GM21737 (cell line): ENCODE measurements around the gene GPX6.
"Not testable (repeated sequence)": the region's sequence is repeated elsewhere in the genome, so short reads cannot be mapped to it uniquely, and the experiment has no call there.

Source experiments
- ATAC-seq: cut with Tn5 transposase; IDR thresholded peaks from one replicate; pipeline ENCODE4 v1.9.1; 2021; ENCODE audit warnings: mild to moderate bottlenecking, moderate library complexity; ENCODE audit not compliant: unreplicated experiment

Gene GPX6

GRCh38 chr6:28525496-28526039 is 10.0 kb upstream of the GPX6 start, which contains the start of gene GPX5:
Gene GPX5, plus strand, starts transcription at chr6:28525881. Its CDS starts 133 bp downstream, at chr6:28526014.
- no peak for ATAC-seq

- ATAC-seq: no peak
These were observed 7.6 kb upstream of the GPX6 start for GRCh38 chr6:28523241-28523622.

- ATAC-seq: no peak
These were observed 7.1 kb upstream of the GPX6 start for GRCh38 chr6:28522594-28523240.

GRCh38 chr6:28517964-28518363 is 2.4 kb upstream of the GPX6 start:
- no peak for ATAC-seq

GRCh38 chr6:28512387-28512786 is 3.2 kb downstream of the GPX6 start:
- ATAC-seq: not testable (repeated sequence)

GRCh38 chr6:28511628-28512300 is 3.8 kb downstream of the GPX6 start:
- no peak for ATAC-seq

GRCh38 chr6:28506807-28507475 is 8.7 kb downstream of the GPX6 start:
- ATAC-seq: no peak

- no peak for ATAC-seq
These were observed 9.9 kb downstream of the GPX6 start for GRCh38 chr6:28505733-28506132.

- not testable (repeated sequence) for ATAC-seq
These were observed 12.8 kb downstream of the GPX6 start for GRCh38 chr6:28502709-28503305.

- ATAC-seq: not testable (repeated sequence)
These were observed 13.5 kb downstream of the GPX6 start for GRCh38 chr6:28502136-28502535.

GRCh38 chr6:28501259-28501658 is 14.3 kb downstream of the GPX6 start:
- no peak for ATAC-seq

- no peak for ATAC-seq
These were observed 17.7 kb downstream of the GPX6 start for GRCh38 chr6:28497893-28498292.

GRCh38 chr6:28497306-28497705 is 18.3 kb downstream of the GPX6 start:
- no peak for ATAC-seq

- no peak for ATAC-seq
These were observed 19.4 kb downstream of the GPX6 start for GRCh38 chr6:28496099-28496779.

- ATAC-seq: no peak
These were observed 23.6 kb downstream of the GPX6 start for GRCh38 chr6:28491984-28492317.

GRCh38 chr6:28490205-28490890 is 25.2 kb downstream of the GPX6 start:
- ATAC-seq: no peak

GRCh38 chr6:28489366-28490204 is 26.0 kb downstream of the GPX6 start:
- peak; percentile 62 for ATAC-seq

- no peak for ATAC-seq
These were observed 26.7 kb downstream of the GPX6 start for GRCh38 chr6:28488916-28489365.

- ATAC-seq: no peak
These were observed 28.4 kb downstream of the GPX6 start for GRCh38 chr6:28486988-28487742.
